ENCODE data around the gene OR12D2. TPM values are rescaled to one million over a fixed set of nuclear protein-coding genes. Genes with fewer than 3 reads are reported as not detected.
"Not testable (repeated sequence)": the region's sequence is repeated elsewhere in the genome, so short reads cannot be mapped to it uniquely, and the experiment has no call there.

The OR12D2 gene
- total and polyA plus RNA-seq, 10 donors, result not detected

DNA sequence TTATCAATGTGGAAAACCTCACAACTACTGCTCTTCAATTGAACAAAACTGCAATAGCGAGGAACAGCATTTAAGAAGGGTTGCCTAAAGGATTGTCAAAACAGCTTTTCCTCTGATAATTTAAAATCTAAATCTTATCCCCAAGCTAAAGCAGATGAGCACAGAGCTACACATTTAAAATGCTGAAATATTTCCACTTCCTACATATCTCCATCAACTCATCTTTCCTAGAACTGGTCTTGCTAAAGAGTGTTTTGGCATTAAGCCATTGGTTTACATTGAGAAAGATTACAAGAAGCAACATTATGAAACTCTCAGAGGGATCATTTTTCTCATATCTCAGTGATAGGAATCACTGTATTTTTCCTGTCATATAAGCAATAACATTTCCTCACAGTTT is 47.3 kb downstream of the OR12D2 start:
- H3K4me3 ChIP-seq, result no peak overlapping the region
- H3K4me1 ChIP-seq, result no peaks in the 10 kb centered on the region
- intact Hi-C loops (cut with DNase I; ENCODE audit: low total_unique reads), result no loop called here
- H3K36me3 ChIP-seq, result no peaks in the 10 kb centered on the region
- 74 to 100% (median 81%) methylated on average over 1 of the region's 1 CpG for WGBS, 5 donors
- TF ChIP-seq POLR2AphosphoS5 (IDR thresholded peaks at IDR 0.05) (no peak), POLR2A (IDR thresholded peaks at IDR 0.05) (no peak), CTCF (IDR thresholded peaks at IDR 0.05 in 8 of 11, conservative IDR thresholded peaks at IDR 0.05 in 3 of 11) (no peak)
- no peak overlapping the region for H3K27ac ChIP-seq
- H3K27me3 ChIP-seq (replicated peaks in 1 of 7), result peaks cover 0 to 38% (median 4%) of the 10 kb centered on the region in 7 donors
- H3K9me3 ChIP-seq, result peaks cover 0 to 11% (median 0%) of the 10 kb centered on the region in 8 donors
- no peak for DNase-seq

DNA sequence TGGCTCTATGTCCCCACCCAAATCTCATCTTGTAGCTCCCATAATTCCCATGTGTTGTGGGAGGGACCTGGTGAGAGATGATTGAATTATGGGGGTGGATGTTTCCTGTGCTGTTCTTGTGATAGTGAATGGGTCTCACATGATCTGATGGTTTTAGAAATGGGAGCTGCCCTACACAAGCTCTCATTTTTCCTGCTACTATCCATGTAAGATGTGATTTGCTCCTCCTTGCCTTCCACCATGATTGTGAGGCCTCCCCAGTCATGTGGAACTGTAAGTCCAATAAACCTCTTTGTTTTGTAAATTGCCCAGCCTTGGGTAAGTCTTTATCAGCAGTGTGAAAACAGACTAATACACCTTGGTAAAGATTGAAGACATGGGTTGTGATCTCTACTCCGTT is 48.6 kb downstream of the OR12D2 start:
- H3K4me1 ChIP-seq; H3K4me3 ChIP-seq; H3K27ac ChIP-seq; DNase-seq; intact Hi-C loops (cut with DNase I; ENCODE audit: low total_unique reads); H3K36me3 ChIP-seq: not testable (repeated sequence)
- WGBS, 5 donors, result 70 to 85% (median 77%) methylated on average over 1 of the region's 1 CpG
- Histone ChIP-seq H3K27me3 (replicated peaks in 1 of 7) (peaks cover 0 to 42% (median 4%) of the 10 kb centered on the region in 7 donors), H3K9me3 (peaks cover 0 to 11% (median 0%) of the 10 kb centered on the region in 8 donors)

Other genes with a start within 250 kb of the OR12D2 start
- gene OR2J2, start 224.7 kb upstream of the OR12D2 start, total RNA-seq, result not detected
- not detected for gene OR2J2, start 224.7 kb upstream of the OR12D2 start, polyA plus RNA-seq
- gene OR14J1, start 93.9 kb upstream of the OR12D2 start, total RNA-seq, result not detected
- not detected for gene OR14J1, start 93.9 kb upstream of the OR12D2 start, polyA plus RNA-seq
- not detected for gene OR5V1, start 26.8 kb upstream of the OR12D2 start, total RNA-seq
- gene OR5V1, start 26.8 kb upstream of the OR12D2 start, polyA plus RNA-seq, result not detected
- not detected for gene OR12D3, start 20.3 kb upstream of the OR12D2 start, total RNA-seq
- not detected for gene OR12D3, start 20.3 kb upstream of the OR12D2 start, polyA plus RNA-seq
- not detected for gene OR12D1, start 19.3 kb downstream of the OR12D2 start, total RNA-seq
- not detected for gene OR12D1, start 19.3 kb downstream of the OR12D2 start, polyA plus RNA-seq
- not detected for gene OR10C1, start 43.7 kb downstream of the OR12D2 start, total RNA-seq
- gene OR10C1, start 43.7 kb downstream of the OR12D2 start, polyA plus RNA-seq, result not detected
- not detected for gene OR11A1, start 61.4 kb downstream of the OR12D2 start, total RNA-seq
- not detected for gene OR11A1, start 61.4 kb downstream of the OR12D2 start, polyA plus RNA-seq
- not detected for gene OR2H1, start 61.5 kb downstream of the OR12D2 start, total RNA-seq
- gene OR2H1, start 61.5 kb downstream of the OR12D2 start, polyA plus RNA-seq, result not detected
- gene MAS1L, start 92.3 kb downstream of the OR12D2 start, total RNA-seq, result not detected
- gene MAS1L, start 92.3 kb downstream of the OR12D2 start, polyA plus RNA-seq, result not detected
- gene UBD, start 164.1 kb downstream of the OR12D2 start, total RNA-seq, result 10 to 100 TPM; 10.8 to 64.3 (median 17.2) TPM
- gene UBD, start 164.1 kb downstream of the OR12D2 start, polyA plus RNA-seq, result 100 to 1,000 TPM in 1 of 3 donors, 10 to 100 TPM in 2; 59.7 to 121 (median 62.1) TPM
- gene OR2H2, start 189.5 kb downstream of the OR12D2 start, total RNA-seq, result not detected
- gene OR2H2, start 189.5 kb downstream of the OR12D2 start, polyA plus RNA-seq, result not detected
- 100 to 1,000 TPM in 1 of 7 donors, 10 to 100 TPM in 6; 52.8 to 122 (median 70.4) TPM for gene GABBR1, start 237.6 kb downstream of the OR12D2 start, total RNA-seq
- 10 to 100 TPM; 13.8 to 45.4 (median 39.1) TPM for gene GABBR1, start 237.6 kb downstream of the OR12D2 start, polyA plus RNA-seq

Measured in spleen (tissue), 11 donors.